GM12874 (cell line): ENCODE results near the gene EHBP1.

Experiments
- CTCF ChIP-seq: IDR thresholded peaks from 2 replicates; pipeline ENCODE4 v1.5.1; 2011; ENCODE audit warnings: low read depth, mild to moderate bottlenecking, control low read depth, low read length, moderate library complexity; ENCODE audit not compliant: insufficient read depth

Gene EHBP1

GRCh38 chr2:62705007-62705829 is at the start of gene EHBP1:
TSS of gene EHBP1 (plus strand) at chr2:62705713. CDS start at chr2:62707192, 1,479 bp downstream.
- no peak for TF ChIP-seq CTCF

- no peak for TF ChIP-seq CTCF
These were observed 47.7 kb upstream of the EHBP1 start for GRCh38 chr2:62657783-62658182.

GRCh38 chr2:62658891-62659290 is 46.6 kb upstream of the EHBP1 start:
- TF ChIP-seq CTCF: no peak

GRCh38 chr2:62660087-62660486 is 45.4 kb upstream of the EHBP1 start:
- no peak for TF ChIP-seq CTCF

GRCh38 chr2:62660582-62661262 is 44.8 kb upstream of the EHBP1 start:
- TF ChIP-seq CTCF: no peak

GRCh38 chr2:62661263-62661635 is 44.3 kb upstream of the EHBP1 start:
- no peak for TF ChIP-seq CTCF

GRCh38 chr2:62662131-62662530 is 43.4 kb upstream of the EHBP1 start:
- TF ChIP-seq CTCF: no peak
